OCI-LY7 (cell line): Measurements from ENCODE around the gene PML. TPM values are rescaled to one million over a fixed set of nuclear protein-coding genes. Genes with fewer than 3 reads are reported as not detected.
"Not testable (repeated sequence)": the region's sequence is repeated elsewhere in the genome, so short reads cannot be mapped to it uniquely, and the experiment has no call there.

Source experiments
- BruUV-seq: library from RNA; stranded (reverse); fragments of 400-500 nt; replicated peaks from 2 replicates; lab custom pipeline; 2021; lab: Mats Ljungman, UMichigan
- CTCF ChIA-PET: fragments of 300-600 bp; sonication (Branson Sonifier 250); formaldehyde crosslinking; loops from one replicate; lab custom pipeline; 2022; ENCODE audit warnings: antibody characterized with exemption; ENCODE audit not compliant: unreplicated experiment; lab: Charles Lee
- POLR2A ChIA-PET: fragments of 300-600 bp; sonication (Branson Sonifier 250); formaldehyde crosslinking; loops from one replicate; lab custom pipeline; 2022; ENCODE audit warnings: antibody characterized with exemption; lab: Charles Lee
- DNase-seq: peaks from one replicate; pipeline ENCODE4 v3.0.0-alpha.2; 2015; ENCODE audit warnings: low spot score
- H2AFZ ChIP-seq: fragments of 200-600 bp; sonication (generic), shearing (Covaris generic); 2 replicates; pipeline ENCODE4 v1.6.1; 2014; ENCODE audit warnings: mild to moderate bottlenecking, antibody characterized with exemption, low read length, moderate library complexity
- H3K27ac ChIP-seq: fragments of 200-600 bp; sonication (generic); 2 replicates; pipeline ENCODE4 v1.5.1; 2014; ENCODE audit warnings: mixed run types, low read depth, mild to moderate bottlenecking, moderate library complexity, low read length, inconsistent platforms; ENCODE audit not compliant: poor library complexity, severe bottlenecking
- H3K36me3 ChIP-seq: fragments of 200-600 bp; sonication (generic); 2 replicates; pipeline ENCODE4 v1.6.1; 2014; ENCODE audit warnings: mild to moderate bottlenecking, antibody characterized with exemption, low read length, moderate library complexity, mixed read lengths; ENCODE audit not compliant: insufficient read depth
- H3K4me1 ChIP-seq: fragments of 200-600 bp; sonication (generic); 2 replicates; pipeline ENCODE4 v1.5.1; 2014; ENCODE audit warnings: mild to moderate bottlenecking, low read length; ENCODE audit not compliant: insufficient read depth, poor library complexity, severe bottlenecking
- H3K4me2 ChIP-seq: fragments of 200-600 bp; sonication (generic); 2 replicates; pipeline ENCODE4 v1.6.1; 2014; ENCODE audit warnings: mild to moderate bottlenecking, low read length
- H3K4me3 ChIP-seq: fragments of 200-600 bp; sonication (generic); 2 replicates; pipeline ENCODE4 v1.5.1; 2014; ENCODE audit warnings: mild to moderate bottlenecking, low read depth, low read length; ENCODE audit not compliant: poor library complexity, severe bottlenecking
- H3K79me2 ChIP-seq: fragments of 200-600 bp; sonication (generic); 2 replicates; pipeline ENCODE4 v1.6.1; 2016; ENCODE audit warnings: low read depth, mild to moderate bottlenecking, low read length, moderate library complexity, mixed read lengths; ENCODE audit not compliant: insufficient read depth
- H3K9me2 ChIP-seq: fragments of 200-600 bp; sonication (generic); 2 replicates; pipeline ENCODE4 v1.6.1; 2016; ENCODE audit warnings: mild to moderate bottlenecking, low read length, mixed read lengths; ENCODE audit not compliant: insufficient read depth
- H3K9me3 ChIP-seq: fragments of 200-600 bp; sonication (generic); 2 replicates; pipeline ENCODE4 v1.6.1; 2014; ENCODE audit warnings: mild to moderate bottlenecking, mixed run types, low read length, mixed read lengths
- H4K20me1 ChIP-seq: fragments of 200-600 bp; sonication (generic); 2 replicates; pipeline ENCODE4 v1.6.1; 2014; ENCODE audit warnings: mild to moderate bottlenecking, antibody characterized with exemption, low read length, moderate library complexity, mixed read lengths; ENCODE audit not compliant: insufficient read depth
- intact Hi-C: fragments of 100-400 bp; cut with micrococcal nuclease; formaldehyde crosslinking; loops from one replicate; pipeline ENCODE4 v1.10.0; 2022; ENCODE audit not compliant: unreplicated experiment
- small RNA-seq: library from RNA; depleted of rRNA; stranded (forward); fragments of <200 nt; gene quantifications from one replicate; pipeline ENCODE3, GENCODE V24; 2014
- total RNA-seq, 2 experiments: library from RNA; depleted of rRNA in 1 of 2; stranded (reverse); fragments of >200 nt in 1 of 2; shearing (Covaris generic) in 1 of 2; gene quantifications; 2 replicates each; pipeline ENCODE4 v1.2.3, GENCODE V29; 2014 to 2022

PML gene
- total RNA-seq, 2 experiments from 2014 or later, result 16.9 to 26.1 TPM

GRCh38 chr15:74096753-74097474 lies 102.4 kb downstream of the PML start:
- H3K36me3 ChIP-seq, DNase-seq, H3K79me2 ChIP-seq, POLR2A ChIA-PET, H3K4me1 ChIP-seq, H3K9me2 ChIP-seq, intact Hi-C loops, H3K9me3 ChIP-seq, H3K4me2 ChIP-seq, H4K20me1 ChIP-seq, CTCF ChIA-PET, H3K27ac ChIP-seq, BruUV-seq, H2AFZ ChIP-seq, H3K4me3 ChIP-seq: not testable (repeated sequence)

Small RNA genes within 50 kb of the gene (small RNA-seq; reads per million reads assigned to genes)
- gene RN7SL429P, result not detected

Other genes with a start within 250 kb of the PML start
- gene INSYN1, start 241.4 kb upstream of the PML start, total RNA-seq (2014; rRNA removed; shearing (Covaris generic)), result not detected in 2 replicates
- not detected in 2 replicates for gene INSYN1, start 241.4 kb upstream of the PML start, total RNA-seq (2022)
- not detected in 2 replicates for gene TBC1D21, start 121.2 kb upstream of the PML start, total RNA-seq (2014; rRNA removed; shearing (Covaris generic))
- gene TBC1D21, start 121.2 kb upstream of the PML start, total RNA-seq (2022), result not detected in 2 replicates
- not detected in 2 replicates for gene LOXL1, start 68.3 kb upstream of the PML start, total RNA-seq (2014; rRNA removed; shearing (Covaris generic))
- not detected in 2 replicates for gene LOXL1, start 68.3 kb upstream of the PML start, total RNA-seq (2022)
- 5.7 and 8.0 TPM in 2 replicates for gene STOML1, start 2.4 kb upstream of the PML start, total RNA-seq (2014; rRNA removed; shearing (Covaris generic))
- 8.9 and 10.0 TPM in 2 replicates for gene STOML1, start 2.4 kb upstream of the PML start, total RNA-seq (2022)
- gene GOLGA6A, start 87.8 kb downstream of the PML start, total RNA-seq (2014; rRNA removed; shearing (Covaris generic)), result 0.76 TPM in 1 of 2 replicates, not detected in the other
- gene GOLGA6A, start 87.8 kb downstream of the PML start, total RNA-seq (2022), result 0.13 and 0.63 TPM in 2 replicates
- gene ISLR2, start 135.9 kb downstream of the PML start, total RNA-seq (2014; rRNA removed; shearing (Covaris generic)), result not detected in 2 replicates
- not detected in 2 replicates for gene ISLR2, start 135.9 kb downstream of the PML start, total RNA-seq (2022)
- gene ISLR, start 179.0 kb downstream of the PML start, total RNA-seq (2014; rRNA removed; shearing (Covaris generic)), result not detected in 2 replicates
- not detected in 2 replicates for gene ISLR, start 179.0 kb downstream of the PML start, total RNA-seq (2022)
- gene STRA6, start 208.1 kb downstream of the PML start, total RNA-seq (2014; rRNA removed; shearing (Covaris generic)), result not detected in 2 replicates
- gene STRA6, start 208.1 kb downstream of the PML start, total RNA-seq (2022), result not detected in 2 replicates
- gene CCDC33, start 241.6 kb downstream of the PML start, total RNA-seq (2014; rRNA removed; shearing (Covaris generic)), result not detected in 2 replicates
- not detected in 2 replicates for gene CCDC33, start 241.6 kb downstream of the PML start, total RNA-seq (2022)